Measurements from ENCODE around the gene BEND5. TPM values are rescaled to one million over a fixed set of nuclear protein-coding genes. Genes with fewer than 3 reads are reported as not detected.

The BEND5 gene
- total and polyA plus RNA-seq, 4 donors, result 0.12 to 0.93 (median 0.19) TPM

- Histone ChIP-seq H3K27me3 (ENCODE audit: control insufficient read depth in 4 of 4, insufficient read depth in 4 of 4, low read length in 3 of 4) (peaks cover 0 to 5% (median 2%) of the 10 kb centered on the region in 4 donors), H3K4me3 (ENCODE audit: low read depth in 1 of 3, low read length in 3 of 3) (peak overlapping the region; percentile 1 to 58 (median 45)), H3K9ac (ENCODE audit: low read depth in 1 of 2, low read length in 2 of 2) (no peak overlapping the region), H3K4me1 (ENCODE audit: control insufficient read depth in 4 of 4, insufficient read depth in 4 of 4, low read length in 3 of 4) (peaks cover 0 to 5% (median 0%) of the 10 kb centered on the region in 4 donors), H3K36me3 (ENCODE audit: control insufficient read depth in 4 of 4, insufficient read depth in 3 of 4, low read depth in 1 of 4, low read length in 3 of 4) (no peaks in the 10 kb centered on the region), H3K9me3 (ENCODE audit: control insufficient read depth in 4 of 4, low read length in 3 of 4) (no peaks in the 10 kb centered on the region), H3K27ac (ENCODE audit: low read depth in 1 of 2, low read length in 2 of 2) (no peak overlapping the region)
- DNase-seq (ENCODE audit: low spot score), result no peak
- WGBS, result 23% methylated on average over 17 of the region's 17 CpGs
- TF ChIP-seq HNF4A (conservative IDR thresholded peaks at IDR 0.05), result no peak
- no peak for TF ChIP-seq RAD21 (IDR thresholded peaks at IDR 0.05)
- no peak for TF ChIP-seq RXRA (IDR thresholded peaks at IDR 0.05)
- TF ChIP-seq FOXA1 (IDR thresholded peaks at IDR 0.05), result no peak
- TF ChIP-seq TAF1 (conservative IDR thresholded peaks at IDR 0.05), result no peak
- no peak for TF ChIP-seq HNF4G (IDR thresholded peaks at IDR 0.05)
These were observed 666 bp upstream of the BEND5 start for GRCh38 chr1:48777219-48777895.

- TF ChIP-seq ZBTB33 (IDR thresholded peaks at IDR 0.05) (no peak), REST (IDR thresholded peaks at IDR 0.05) (no peak), CTCF (IDR thresholded peaks at IDR 0.05; ENCODE audit: low read depth, low read length, missing input control) (no peak), HNF4G (IDR thresholded peaks at IDR 0.05) (no peak), MAX (IDR thresholded peaks at IDR 0.05) (no peak)
- peak overlapping the region in 1 of 3 donors; percentile 58 for H3K4me3 ChIP-seq (ENCODE audit: low read depth in 1 of 3, low read length in 3 of 3)
- H3K27me3 ChIP-seq (ENCODE audit: control insufficient read depth in 4 of 4, insufficient read depth in 4 of 4, low read length in 3 of 4), result peaks cover 0 to 5% (median 2%) of the 10 kb centered on the region in 4 donors
- peaks cover 0 to 5% (median 0%) of the 10 kb centered on the region in 4 donors for H3K4me1 ChIP-seq (ENCODE audit: control insufficient read depth in 4 of 4, insufficient read depth in 4 of 4, low read length in 3 of 4)
- H3K27ac ChIP-seq (ENCODE audit: low read depth in 1 of 2, low read length in 2 of 2), result no peak overlapping the region
- H3K9ac ChIP-seq (ENCODE audit: low read depth in 1 of 2, low read length in 2 of 2), result no peak overlapping the region
- WGBS, result 34% methylated on average over 7 of the region's 7 CpGs
- DNase-seq (ENCODE audit: low spot score), result no peak
- no peaks in the 10 kb centered on the region for H3K36me3 ChIP-seq (ENCODE audit: control insufficient read depth in 4 of 4, insufficient read depth in 3 of 4, low read depth in 1 of 4, low read length in 3 of 4)
- H3K9me3 ChIP-seq (ENCODE audit: control insufficient read depth in 4 of 4, low read length in 3 of 4), result no peaks in the 10 kb centered on the region
These were observed 779 bp downstream of the BEND5 start for GRCh38 chr1:48775831-48776392.
